ENCODE results near the gene MUCL1.

The MUCL1 gene, protein sequence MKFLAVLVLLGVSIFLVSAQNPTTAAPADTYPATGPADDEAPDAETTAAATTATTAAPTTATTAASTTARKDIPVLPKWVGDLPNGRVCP

GRCh38 chr12:54853933-54854538, at the start of gene MUCL1:
Gene MUCL1 (plus strand): TSS chr12:54854516. CDS start chr12:54854583, 67 bp downstream.
- Histone ChIP-seq H3K9me3 (ENCODE audit: severe bottlenecking) (no peaks in the 10 kb centered on the region), H3K4me3 (ENCODE audit: severe bottlenecking) (no peak within 1 kb of the TSS), H3K4me1 (ENCODE audit: insufficient read depth, poor library complexity, severe bottlenecking) (no peaks in the 10 kb centered on the region), H3K27me3 (ENCODE audit: insufficient read depth, poor library complexity, severe bottlenecking) (no peaks in the 10 kb centered on the region), H3K27ac (ENCODE audit: poor library complexity, severe bottlenecking) (no peak within 1 kb of the TSS), H3K36me3 (ENCODE audit: low read depth) (no peaks in the 10 kb centered on the region)
- DNase-seq (ENCODE audit: low spot score), result no peak
- ATAC-seq (ENCODE audit: low read depth), result peak; percentile 95
- TF ChIP-seq, protein P1, sequence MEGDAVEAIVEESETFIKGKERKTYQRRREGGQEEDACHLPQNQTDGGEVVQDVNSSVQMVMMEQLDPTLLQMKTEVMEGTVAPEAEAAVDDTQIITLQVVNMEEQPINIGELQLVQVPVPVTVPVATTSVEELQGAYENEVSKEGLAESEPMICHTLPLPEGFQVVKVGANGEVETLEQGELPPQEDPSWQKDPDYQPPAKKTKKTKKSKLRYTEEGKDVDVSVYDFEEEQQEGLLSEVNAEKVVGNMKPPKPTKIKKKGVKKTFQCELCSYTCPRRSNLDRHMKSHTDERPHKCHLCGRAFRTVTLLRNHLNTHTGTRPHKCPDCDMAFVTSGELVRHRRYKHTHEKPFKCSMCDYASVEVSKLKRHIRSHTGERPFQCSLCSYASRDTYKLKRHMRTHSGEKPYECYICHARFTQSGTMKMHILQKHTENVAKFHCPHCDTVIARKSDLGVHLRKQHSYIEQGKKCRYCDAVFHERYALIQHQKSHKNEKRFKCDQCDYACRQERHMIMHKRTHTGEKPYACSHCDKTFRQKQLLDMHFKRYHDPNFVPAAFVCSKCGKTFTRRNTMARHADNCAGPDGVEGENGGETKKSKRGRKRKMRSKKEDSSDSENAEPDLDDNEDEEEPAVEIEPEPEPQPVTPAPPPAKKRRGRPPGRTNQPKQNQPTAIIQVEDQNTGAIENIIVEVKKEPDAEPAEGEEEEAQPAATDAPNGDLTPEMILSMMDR (IDR thresholded peaks at IDR 0.05; ENCODE audit: poor library complexity, severe bottlenecking), result peak; percentile 90

DNA sequence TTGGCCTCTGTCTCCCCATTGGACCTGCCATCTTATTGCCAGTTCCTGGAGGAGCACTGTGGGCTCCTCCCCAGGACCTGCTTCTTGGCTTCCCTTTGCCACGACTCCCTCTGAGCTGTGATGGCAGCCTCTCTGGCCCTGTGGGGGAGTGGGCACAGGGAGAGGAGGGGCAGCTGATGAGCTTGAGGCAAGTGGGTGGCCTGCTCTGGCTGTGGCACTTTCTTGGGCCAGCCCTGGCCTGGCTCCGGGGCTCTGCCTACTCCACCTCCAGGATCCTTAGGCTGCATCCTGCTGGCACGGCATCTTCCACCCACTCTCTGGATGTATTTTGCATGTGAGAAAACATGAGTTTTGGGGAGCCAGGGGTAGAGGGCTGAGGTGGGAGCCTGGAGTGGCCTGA, 32.6 kb upstream of the MUCL1 start:
- Histone ChIP-seq H3K4me3 (ENCODE audit: severe bottlenecking) (no peak overlapping the region), H3K27ac (ENCODE audit: poor library complexity, severe bottlenecking) (no peak overlapping the region), H3K4me1 (ENCODE audit: insufficient read depth, poor library complexity, severe bottlenecking) (no peaks in the 10 kb centered on the region), H3K36me3 (ENCODE audit: low read depth) (no peaks in the 10 kb centered on the region), H3K27me3 (ENCODE audit: insufficient read depth, poor library complexity, severe bottlenecking) (no peaks in the 10 kb centered on the region), H3K9me3 (ENCODE audit: severe bottlenecking) (no peaks in the 10 kb centered on the region)
- TF ChIP-seq, protein P1 (IDR thresholded peaks at IDR 0.05; ENCODE audit: poor library complexity, severe bottlenecking), result no peak
- ATAC-seq (ENCODE audit: low read depth) (no peak), DNase-seq (ENCODE audit: low spot score) (no peak)

- H3K9me3 ChIP-seq (ENCODE audit: severe bottlenecking), result no peaks in the 10 kb centered on the region
- no peaks in the 10 kb centered on the region for H3K4me1 ChIP-seq (ENCODE audit: insufficient read depth, poor library complexity, severe bottlenecking)
- no peaks in the 10 kb centered on the region for H3K27me3 ChIP-seq (ENCODE audit: insufficient read depth, poor library complexity, severe bottlenecking)
- no peaks in the 10 kb centered on the region for H3K36me3 ChIP-seq (ENCODE audit: low read depth)
- no peak for ATAC-seq (ENCODE audit: low read depth)
- H3K4me3 ChIP-seq (ENCODE audit: severe bottlenecking), result no peak overlapping the region
- H3K27ac ChIP-seq (ENCODE audit: poor library complexity, severe bottlenecking), result no peak overlapping the region
- no peak for DNase-seq (ENCODE audit: low spot score)
- TF ChIP-seq, protein P1 (IDR thresholded peaks at IDR 0.05; ENCODE audit: poor library complexity, severe bottlenecking), result peak; percentile 3
Observed at GRCh38 chr12:54824402-54824801, 29.9 kb upstream of the MUCL1 start.

DNA sequence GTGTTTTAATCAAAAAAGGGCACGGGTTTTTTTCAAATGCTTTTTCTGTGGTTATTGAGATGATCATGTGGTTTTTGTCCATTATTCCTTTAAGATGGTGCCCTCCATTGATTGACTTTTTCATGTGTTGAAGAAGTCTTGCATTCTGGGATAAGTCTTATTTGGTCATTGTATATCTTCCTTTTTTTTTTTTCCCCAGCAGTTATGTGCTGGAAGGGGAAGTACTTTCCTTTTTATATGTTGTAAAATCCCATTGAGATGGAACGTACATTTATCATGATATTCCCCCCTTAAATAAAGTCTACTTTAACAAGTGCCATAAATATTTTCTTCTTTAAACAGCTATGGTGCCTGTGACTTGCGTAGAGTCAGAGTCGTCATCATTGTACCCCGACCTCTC, 24.8 kb upstream of the MUCL1 start:
- Histone ChIP-seq H3K9me3 (ENCODE audit: severe bottlenecking) (no peaks in the 10 kb centered on the region), H3K27me3 (ENCODE audit: insufficient read depth, poor library complexity, severe bottlenecking) (peaks cover 5% of the 10 kb centered on the region), H3K36me3 (ENCODE audit: low read depth) (no peaks in the 10 kb centered on the region), H3K27ac (ENCODE audit: poor library complexity, severe bottlenecking) (no peak overlapping the region), H3K4me3 (ENCODE audit: severe bottlenecking) (no peak overlapping the region), H3K4me1 (ENCODE audit: insufficient read depth, poor library complexity, severe bottlenecking) (no peaks in the 10 kb centered on the region)
- TF ChIP-seq, protein P1 (IDR thresholded peaks at IDR 0.05; ENCODE audit: poor library complexity, severe bottlenecking), result no peak
- ATAC-seq (ENCODE audit: low read depth) (no peak), DNase-seq (ENCODE audit: low spot score) (no peak)

GRCh38 chr12:54830199-54830598, 24.1 kb upstream of the MUCL1 start:
- no peaks in the 10 kb centered on the region for H3K9me3 ChIP-seq (ENCODE audit: severe bottlenecking)
- ATAC-seq (ENCODE audit: low read depth) (no peak), DNase-seq (ENCODE audit: low spot score) (no peak)
- H3K4me1 ChIP-seq (ENCODE audit: insufficient read depth, poor library complexity, severe bottlenecking), result no peaks in the 10 kb centered on the region
- no peak overlapping the region for H3K4me3 ChIP-seq (ENCODE audit: severe bottlenecking)
- H3K27me3 ChIP-seq (ENCODE audit: insufficient read depth, poor library complexity, severe bottlenecking), result peaks cover 5% of the 10 kb centered on the region
- H3K36me3 ChIP-seq (ENCODE audit: low read depth), result no peaks in the 10 kb centered on the region
- TF ChIP-seq, protein P1 (IDR thresholded peaks at IDR 0.05; ENCODE audit: poor library complexity, severe bottlenecking), result no peak
- H3K27ac ChIP-seq (ENCODE audit: poor library complexity, severe bottlenecking), result no peak overlapping the region
